Sigmoid colon (tissue), 7 donors: Measurements from ENCODE around the gene POU2F3. TPM values are rescaled to one million over a fixed set of nuclear protein-coding genes. Genes with fewer than 3 reads are reported as not detected.

Source experiments
- DNase-seq: peaks from one replicate; pipeline ENCODE4 v3.0.0-alpha.2; 2019
- H3K27ac ChIP-seq, 4 donors: fragments of 200-600 bp; sonication (generic); one replicate each; pipeline ENCODE4 v1.5.1; 2016 to 2019; ENCODE audit warnings: mild to moderate bottlenecking in 1 of 4
- H3K27me3 ChIP-seq, 3 donors: fragments of 200-600 bp; sonication (generic); one replicate each; pipeline ENCODE4 v1.5.1; 2019; ENCODE audit warnings: mild to moderate bottlenecking in 1 of 3
- H3K36me3 ChIP-seq, 4 donors: fragments of 200-600 bp; sonication (generic); one replicate each; pipeline ENCODE4 v1.5.1; 2016 to 2019
- H3K4me1 ChIP-seq, 4 donors: fragments of 200-600 bp; sonication (generic); one replicate each; pipeline ENCODE4 v1.5.1; 2017 to 2019
- H3K4me3 ChIP-seq, 4 donors: fragments of 200-600 bp; sonication (generic); one replicate each; pipeline ENCODE4 v1.5.1; 2017 to 2019; ENCODE audit warnings: mild to moderate bottlenecking in 2 of 4, moderate library complexity in 1 of 4
- H3K9me3 ChIP-seq, 4 donors: fragments of 200-600 bp in 3 of 4; sonication (generic) in 3 of 4; one replicate each; pipeline versions ENCODE4 v1.5.1 to v1.6.1; 2013 to 2019
- EP300 ChIP-seq, 4 donors: sonication (generic); formaldehyde crosslinking; IDR thresholded peaks; one replicate each; pipeline ENCODE4 v1.6.1; 2017; ENCODE audit warnings: antibody characterized with exemption in 4 of 4
- POLR2A ChIP-seq, 2 donors: fragments of 450-650 bp; IDR thresholded peaks; one replicate each; pipeline ENCODE4 v1.6.1; 2016; ENCODE audit warnings: antibody characterized with exemption in 2 of 2, mild to moderate bottlenecking in 2 of 2, moderate library complexity in 2 of 2
- POLR2AphosphoS5 ChIP-seq, 4 donors: sonication (generic); formaldehyde crosslinking; IDR thresholded peaks; one replicate each; pipeline ENCODE4 v1.6.1; 2017; ENCODE audit warnings: antibody characterized with exemption in 4 of 4
- WGBS, 2 donors: extraction: QIAGEN DNeasy Blood & Tissue Kit; methylation state at CpG; one replicate each; pipeline ENCODE4 v1.1.7; 2013; 5-methylcytosine and 5-hydroxymethylcytosine counted together
- intact Hi-C: fragments of 100-400 bp; cut with DNase I; formaldehyde crosslinking; loops from one replicate; pipeline ENCODE4 v1.15.1; 2023
- polyA plus RNA-seq, 3 donors: library from polyadenylated mRNA; stranded (reverse); fragments of 200-250 nt; gene quantifications; one replicate each; pipeline ENCODE4 v1.2.3, GENCODE V29; 2013
- total RNA-seq, 4 donors: library from RNA; depleted of rRNA; stranded (reverse); fragments of >200 nt; gene quantifications; one replicate each; pipeline ENCODE4 v1.1.0, GENCODE V29; 2016
- TF ChIP-seq, protein P1 (sequence below), 4 experiments: fragments of 450-650 bp in 3 of 4; fragments of 200-600 bp in 1 of 4; IDR thresholded peaks; one replicate each; pipeline ENCODE4 v1.5.1; 2016 to 2019; ENCODE audit warnings: antibody characterized with exemption in 4 of 4, mild to moderate bottlenecking in 3 of 4, moderate library complexity in 2 of 4
- donor health status: healthy with polysubstance abuse.
- donor health status: Bipolar disorder and iron deficiency.
- donor health status: healthy.

The POU2F3 gene
- total and polyA plus RNA-seq, 7 donors, result 0.92 to 1.8 (median 1.3) TPM; not detected in 4

DNA sequence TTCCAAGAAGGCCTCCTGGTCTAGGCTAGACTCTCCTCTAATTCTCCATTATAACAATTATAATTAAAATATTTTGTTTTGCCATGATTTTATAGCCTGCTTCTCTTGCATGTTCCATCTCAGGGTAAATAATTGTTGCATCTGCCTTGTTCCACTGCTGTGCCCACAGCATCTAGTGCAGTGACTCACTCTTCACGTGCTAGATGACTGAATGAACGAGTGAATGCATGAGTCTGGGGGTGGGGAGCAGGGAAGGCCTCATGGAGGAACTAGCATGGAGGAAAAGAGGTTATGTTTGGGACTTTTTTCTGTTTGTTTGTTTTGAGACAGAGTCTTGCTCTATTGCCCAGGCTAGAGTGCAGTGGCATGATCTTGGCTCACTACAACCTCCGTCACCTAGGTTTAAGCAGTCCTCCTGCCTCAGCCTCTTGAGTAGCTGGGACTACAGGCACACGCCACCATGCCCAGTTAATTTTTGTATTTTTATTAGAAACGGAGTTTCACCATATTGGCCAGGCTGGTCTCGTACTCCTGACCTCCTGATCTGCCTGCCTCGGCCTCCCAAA is 34.3 kb upstream of the POU2F3 start:
- no peak for DNase-seq
- intact Hi-C loops, result no loop called here
- peaks cover 0 to 7% (median 5%) of the 10 kb centered on the region in 3 donors for H3K27me3 ChIP-seq
- peaks cover 0 to 19% (median 18%) of the 10 kb centered on the region in 4 donors for H3K4me1 ChIP-seq
- WGBS, 2 donors, result 88 to 90% methylated on average over 7 of the region's 7 CpGs
- H3K4me3 ChIP-seq, result no peak overlapping the region
- H3K27ac ChIP-seq, result no peak overlapping the region
- no peaks in the 10 kb centered on the region for H3K36me3 ChIP-seq
- no peaks in the 10 kb centered on the region for H3K9me3 ChIP-seq
- TF ChIP-seq POLR2AphosphoS5 (IDR thresholded peaks at IDR 0.05), result no peak
- no peak for TF ChIP-seq POLR2A (IDR thresholded peaks at IDR 0.05)
- TF ChIP-seq EP300 (IDR thresholded peaks at IDR 0.05), result no peak
- TF ChIP-seq, protein P1, sequence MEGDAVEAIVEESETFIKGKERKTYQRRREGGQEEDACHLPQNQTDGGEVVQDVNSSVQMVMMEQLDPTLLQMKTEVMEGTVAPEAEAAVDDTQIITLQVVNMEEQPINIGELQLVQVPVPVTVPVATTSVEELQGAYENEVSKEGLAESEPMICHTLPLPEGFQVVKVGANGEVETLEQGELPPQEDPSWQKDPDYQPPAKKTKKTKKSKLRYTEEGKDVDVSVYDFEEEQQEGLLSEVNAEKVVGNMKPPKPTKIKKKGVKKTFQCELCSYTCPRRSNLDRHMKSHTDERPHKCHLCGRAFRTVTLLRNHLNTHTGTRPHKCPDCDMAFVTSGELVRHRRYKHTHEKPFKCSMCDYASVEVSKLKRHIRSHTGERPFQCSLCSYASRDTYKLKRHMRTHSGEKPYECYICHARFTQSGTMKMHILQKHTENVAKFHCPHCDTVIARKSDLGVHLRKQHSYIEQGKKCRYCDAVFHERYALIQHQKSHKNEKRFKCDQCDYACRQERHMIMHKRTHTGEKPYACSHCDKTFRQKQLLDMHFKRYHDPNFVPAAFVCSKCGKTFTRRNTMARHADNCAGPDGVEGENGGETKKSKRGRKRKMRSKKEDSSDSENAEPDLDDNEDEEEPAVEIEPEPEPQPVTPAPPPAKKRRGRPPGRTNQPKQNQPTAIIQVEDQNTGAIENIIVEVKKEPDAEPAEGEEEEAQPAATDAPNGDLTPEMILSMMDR (IDR thresholded peaks at IDR 0.05), result no peak

DNA sequence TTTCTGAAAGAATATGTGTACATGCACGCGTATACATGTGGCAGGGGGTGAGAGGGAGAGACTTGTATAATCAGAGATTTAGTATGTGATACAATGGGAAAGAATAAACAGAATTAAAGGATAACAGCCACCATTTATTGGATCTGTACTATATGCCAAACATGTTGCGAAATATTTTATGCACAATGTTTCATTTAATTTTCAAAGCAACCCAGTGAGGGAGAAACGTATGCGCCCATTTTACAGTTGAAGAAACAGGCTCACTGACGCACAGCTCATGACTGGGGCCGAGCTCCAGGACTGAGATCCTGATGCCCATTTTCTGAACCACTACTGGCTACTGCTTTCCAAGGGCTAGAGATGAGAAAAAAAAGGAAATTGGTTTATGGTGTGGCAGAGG is 32.4 kb upstream of the POU2F3 start:
- no peaks in the 10 kb centered on the region for H3K36me3 ChIP-seq
- H3K9me3 ChIP-seq, result no peaks in the 10 kb centered on the region
- no peak for DNase-seq
- H3K27ac ChIP-seq, result peak overlapping the region; percentile 18 to 82 (median 78)
- peaks cover 0 to 27% (median 20%) of the 10 kb centered on the region in 4 donors for H3K4me1 ChIP-seq
- peaks cover 0 to 14% (median 7%) of the 10 kb centered on the region in 3 donors for H3K27me3 ChIP-seq
- WGBS, 2 donors, result 47 to 82% methylated on average over 7 of the region's 7 CpGs
- H3K4me3 ChIP-seq, result no peak overlapping the region
- intact Hi-C loops, result no loop called here
- TF ChIP-seq, protein P1 (IDR thresholded peaks at IDR 0.05), result no peak
- no peak for TF ChIP-seq POLR2A (IDR thresholded peaks at IDR 0.05)
- no peak for TF ChIP-seq POLR2AphosphoS5 (IDR thresholded peaks at IDR 0.05)
- TF ChIP-seq EP300 (IDR thresholded peaks at IDR 0.05), result no peak

DNA sequence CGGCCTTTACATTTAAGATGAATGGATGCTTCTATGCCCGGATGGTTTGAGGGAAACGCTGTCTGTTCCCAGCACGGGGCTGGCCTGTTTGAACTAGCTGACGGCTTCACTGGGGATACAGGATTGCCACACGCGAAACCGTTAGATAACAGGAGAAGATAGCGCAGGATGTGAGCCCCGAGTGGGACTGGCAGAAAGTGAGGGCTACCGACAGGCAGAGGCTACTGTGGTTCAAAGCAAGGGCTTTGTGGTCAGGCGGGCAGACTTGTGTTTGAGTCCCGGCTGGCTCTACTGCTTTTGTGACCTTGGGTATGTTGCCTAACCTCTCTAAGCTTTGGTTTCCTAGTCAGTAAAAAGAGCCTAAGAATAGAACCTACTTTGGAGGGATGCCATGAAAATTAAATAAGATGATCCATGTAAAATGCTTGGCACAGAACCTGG is 31.9 kb upstream of the POU2F3 start:
- Histone ChIP-seq H3K4me3 (no peak overlapping the region), H3K36me3 (no peaks in the 10 kb centered on the region), H3K27ac (peak overlapping the region; percentile 18 to 82 (median 78)), H3K9me3 (no peaks in the 10 kb centered on the region), H3K27me3 (peaks cover 0 to 14% (median 7%) of the 10 kb centered on the region in 3 donors), H3K4me1 (peaks cover 0 to 27% (median 20%) of the 10 kb centered on the region in 4 donors)
- TF ChIP-seq POLR2AphosphoS5 (IDR thresholded peaks at IDR 0.05), result peak in 1 of 4 donors; percentile 4
- TF ChIP-seq, protein P1 (IDR thresholded peaks at IDR 0.05), result no peak
- intact Hi-C loops, result no loop called here
- WGBS, 2 donors, result 26 to 59% methylated on average over 13 of the region's 13 CpGs
- no peak for DNase-seq

DNA sequence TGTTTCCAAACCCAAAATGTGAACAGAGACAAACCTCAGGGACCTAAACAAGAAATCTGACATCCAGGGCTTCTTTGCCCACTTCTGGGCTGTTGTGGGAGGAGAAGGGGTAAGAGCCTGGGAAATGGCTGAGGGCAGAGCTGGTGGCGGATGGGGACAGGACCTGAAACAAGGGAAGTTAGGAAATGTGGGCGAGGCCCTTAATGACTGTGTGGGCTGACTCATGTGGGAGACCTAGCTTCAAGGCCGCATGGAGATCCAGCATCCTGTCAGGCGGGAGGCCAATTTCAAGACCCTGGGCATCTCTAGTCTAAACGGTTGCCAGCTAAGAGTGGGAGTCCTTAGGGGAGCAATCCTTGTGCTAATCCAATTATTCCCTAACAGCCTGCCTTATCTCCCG is 31.2 kb upstream of the POU2F3 start:
- DNase-seq, result peak; percentile 86

DNA sequence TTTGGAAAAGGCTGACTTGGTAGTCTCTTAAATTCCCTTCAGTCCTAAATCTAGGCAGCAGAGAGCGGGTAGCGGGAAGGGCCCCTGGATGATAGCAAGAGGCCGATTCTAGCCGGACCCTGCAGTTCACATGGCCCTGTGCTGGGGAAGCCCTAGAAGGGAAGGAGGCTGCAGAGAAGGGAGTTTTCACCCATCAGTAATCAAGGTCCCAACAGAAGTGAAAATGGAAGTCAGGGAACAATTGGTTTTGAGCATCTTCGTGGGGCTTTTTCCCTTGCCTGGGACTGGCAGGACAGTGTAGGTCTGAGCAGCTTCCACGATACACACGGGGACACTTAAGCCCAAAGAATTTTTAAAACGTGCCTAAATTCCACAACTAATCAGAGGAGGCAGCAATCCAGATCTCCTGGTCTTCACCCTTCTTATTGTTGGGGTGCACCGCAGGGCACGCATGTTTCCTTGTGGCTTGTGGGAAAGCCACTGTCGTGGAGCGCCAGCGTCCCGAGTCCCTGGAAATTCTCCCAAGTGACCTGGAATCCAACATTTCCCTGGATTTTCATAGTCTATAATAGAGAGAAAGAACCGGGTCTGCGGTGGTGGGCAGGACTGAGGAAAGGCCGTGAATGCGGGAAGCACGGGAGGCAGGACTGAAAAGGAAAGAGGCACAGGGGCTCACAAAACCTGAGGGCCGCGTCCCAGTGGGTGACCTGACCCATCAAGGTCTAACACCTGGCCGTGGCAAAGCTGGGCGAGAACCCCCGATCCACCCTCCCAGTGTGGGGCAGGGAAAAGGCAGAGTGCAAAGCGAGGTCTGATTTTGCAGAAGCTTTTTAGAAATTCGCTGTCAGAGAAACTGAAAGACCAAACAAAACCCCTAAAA is 30.0 kb upstream of the POU2F3 start:
- Histone ChIP-seq H3K27ac (peak overlapping the region; percentile 74 to 82 (median 78)), H3K4me3 (peak overlapping the region; percentile 49 to 70 (median 68)), H3K9me3 (no peaks in the 10 kb centered on the region), H3K4me1 (peaks cover 0 to 27% (median 24%) of the 10 kb centered on the region in 4 donors), H3K36me3 (no peaks in the 10 kb centered on the region), H3K27me3 (peaks cover 0 to 14% (median 7%) of the 10 kb centered on the region in 3 donors)
- intact Hi-C loops, result loop anchor here (5.0 kb wide), 1 partner anchor 33 kb away; no protein-coding TSS in a partner anchor
- WGBS, 2 donors, result 20% methylated on average over 26 of the region's 26 CpGs
- TF ChIP-seq EP300 (IDR thresholded peaks at IDR 0.05) (no peak), POLR2AphosphoS5 (IDR thresholded peaks at IDR 0.05) (no peak), POLR2A (IDR thresholded peaks at IDR 0.05) (no peak)
- TF ChIP-seq, protein P1 (IDR thresholded peaks at IDR 0.05), result no peak
- DNase-seq, result no peak

More for the DNA sequence above, 31.2 kb upstream of the POU2F3 start:
- WGBS, 2 donors, result 32 to 55% methylated on average over 6 of the region's 6 CpGs
- Histone ChIP-seq H3K4me3 (no peak overlapping the region), H3K27me3 (peaks cover 0 to 14% (median 7%) of the 10 kb centered on the region in 3 donors), H3K36me3 (no peaks in the 10 kb centered on the region), H3K27ac (peak overlapping the region; percentile 74 to 82 (median 78)), H3K9me3 (no peaks in the 10 kb centered on the region), H3K4me1 (peaks cover 0 to 27% (median 20%) of the 10 kb centered on the region in 4 donors)
- no peak for TF ChIP-seq POLR2A (IDR thresholded peaks at IDR 0.05)
- peak in 1 of 4 donors; percentile 29 for TF ChIP-seq POLR2AphosphoS5 (IDR thresholded peaks at IDR 0.05)
- intact Hi-C loops, result no loop called here
